ENCODE data around the gene OTUB1. TPM values are rescaled to one million over a fixed set of nuclear protein-coding genes. Genes with fewer than 3 reads are reported as not detected.

Gene OTUB1
- total RNA-seq, 1 donor from 2014 or later, result 60.6 TPM

GRCh38 chr11:64026575-64027205, 40.5 kb downstream of the OTUB1 start:
- H3K27ac ChIP-seq, result no peak overlapping the region
- H3K27me3 ChIP-seq, result no peaks in the 10 kb centered on the region
- DNase-seq, result no peak

GRCh38 chr11:64027651-64028397, 41.6 kb downstream of the OTUB1 start:
- no peaks in the 10 kb centered on the region for H3K36me3 ChIP-seq
- no peak overlapping the region for H3K27ac ChIP-seq
- no peak for DNase-seq
- intact Hi-C loops (cut with DNase I), result no loop called here
- peak; percentile 40 for ATAC-seq
- no peaks in the 10 kb centered on the region for H3K9me3 ChIP-seq
- no peak overlapping the region for H3K4me3 ChIP-seq
- peaks cover 7% of the 10 kb centered on the region for H3K4me1 ChIP-seq
- no peak for TF ChIP-seq CTCF (IDR thresholded peaks at IDR 0.05)
- no peaks in the 10 kb centered on the region for H3K27me3 ChIP-seq

More at GRCh38 chr11:64026575-64027205, 40.5 kb downstream of the OTUB1 start:
- Histone ChIP-seq H3K4me3 (no peak overlapping the region), H3K9me3 (no peaks in the 10 kb centered on the region), H3K36me3 (no peaks in the 10 kb centered on the region), H3K4me1 (peaks cover 7% of the 10 kb centered on the region)
- no peak for ATAC-seq
- TF ChIP-seq CTCF (IDR thresholded peaks at IDR 0.05), result no peak
- intact Hi-C loops (cut with DNase I), result no loop called here

- Histone ChIP-seq H3K36me3 (no peaks in the 10 kb centered on the region), H3K4me1 (peaks cover 7% of the 10 kb centered on the region), H3K4me3 (no peak overlapping the region), H3K27me3 (peaks cover 6% of the 10 kb centered on the region), H3K27ac (no peak overlapping the region), H3K9me3 (no peaks in the 10 kb centered on the region)
- DNase-seq, result no peak
- intact Hi-C loops (cut with DNase I), result no loop called here
- no peak for TF ChIP-seq CTCF (IDR thresholded peaks at IDR 0.05)
- ATAC-seq, result peak; percentile 15
Observed at GRCh38 chr11:64028398-64029115, 42.3 kb downstream of the OTUB1 start.

- peaks cover 7% of the 10 kb centered on the region for H3K4me1 ChIP-seq
- H3K9me3 ChIP-seq, result no peaks in the 10 kb centered on the region
- no peaks in the 10 kb centered on the region for H3K36me3 ChIP-seq
- H3K4me3 ChIP-seq, result no peak overlapping the region
- TF ChIP-seq CTCF (IDR thresholded peaks at IDR 0.05), result no peak
- no peak overlapping the region for H3K27ac ChIP-seq
- intact Hi-C loops (cut with DNase I), result no loop called here
- peaks cover 18% of the 10 kb centered on the region for H3K27me3 ChIP-seq
- no peak for DNase-seq
- no peak for ATAC-seq
Observed at GRCh38 chr11:64029773-64030172, 43.5 kb downstream of the OTUB1 start.

GRCh38 chr11:64031001-64031400, 44.8 kb downstream of the OTUB1 start:
- DNase-seq (no peak), ATAC-seq (no peak)
- Histone ChIP-seq H3K27ac (no peak overlapping the region), H3K9me3 (no peaks in the 10 kb centered on the region), H3K36me3 (no peaks in the 10 kb centered on the region), H3K4me1 (peaks cover 7% of the 10 kb centered on the region), H3K4me3 (no peak overlapping the region), H3K27me3 (peaks cover 26% of the 10 kb centered on the region)
- no peak for TF ChIP-seq CTCF (IDR thresholded peaks at IDR 0.05)
- intact Hi-C loops (cut with DNase I), result no loop called here
